Prostate gland (tissue), 2 donors: ENCODE data around the gene IL17D. TPM values are rescaled to one million over a fixed set of nuclear protein-coding genes. Genes with fewer than 3 reads are reported as not detected.

Experiments used
- DNase-seq: peaks from one replicate; pipeline ENCODE4 v3.0.0-alpha.2; 2019; ENCODE audit warnings: low spot score
- H3K27ac ChIP-seq, 2 donors: fragments of 200-600 bp; sonication (generic); 2 replicates each; pipeline ENCODE4 v1.5.1; 2017 to 2019
- H3K27me3 ChIP-seq: fragments of 200-600 bp; sonication (generic); replicated peaks from 2 replicates; pipeline ENCODE4 v1.5.1; 2019; ENCODE audit not compliant: insufficient read depth
- H3K36me3 ChIP-seq, 2 donors: fragments of 200-600 bp; sonication (generic); 1 replicate in 1 of 2; 2 replicates in 1 of 2; pipeline versions ENCODE4 v1.5.1 to v1.8.1; 2017 to 2019
- H3K4me1 ChIP-seq: fragments of 200-600 bp; sonication (generic); replicated peaks from 2 replicates; pipeline ENCODE4 v1.5.1; 2019
- H3K4me3 ChIP-seq, 2 donors: fragments of 200-600 bp; sonication (generic); 2 replicates each; pipeline ENCODE4 v1.5.1; 2017 to 2019
- H3K9me3 ChIP-seq: fragments of 200-600 bp; sonication (generic); 2 replicates; pipeline ENCODE4 v1.5.1; 2017
- POLR2A ChIP-seq: fragments of 450-650 bp; IDR thresholded peaks from one replicate; pipeline ENCODE4 v1.6.1; 2016; ENCODE audit warnings: antibody characterized with exemption, mild to moderate bottlenecking
- POLR2AphosphoS5 ChIP-seq: sonication (generic); formaldehyde crosslinking; IDR thresholded peaks from one replicate; pipeline ENCODE4 v1.6.1; 2017; ENCODE audit warnings: antibody characterized with exemption
- WGBS: methylation state at CpG from one replicate; pipeline ENCODE4 v1.1.5; 2018; 5-methylcytosine and 5-hydroxymethylcytosine counted together
- intact Hi-C: fragments of 100-400 bp; cut with DNase I; formaldehyde crosslinking; loops from one replicate; pipeline ENCODE4 v1.14.2; 2022
- total RNA-seq, 2 donors: library from RNA; depleted of rRNA; stranded (reverse); fragments of >200 nt; gene quantifications; one replicate each; pipeline ENCODE4 v1.1.0, GENCODE V29; 2016
- TF ChIP-seq, protein P1 (sequence below), 4 experiments: fragments of 200-600 bp in 2 of 4; fragments of 450-650 bp in 2 of 4; sonication (generic) in 2 of 4; IDR thresholded peaks; 1 replicate in 3 of 4; 2 replicates in 1 of 4; pipeline ENCODE4 v1.5.1; 2016 to 2019; ENCODE audit warnings: antibody characterized with exemption in 4 of 4, mild to moderate bottlenecking in 2 of 4, moderate library complexity in 2 of 4

IL17D gene
- total RNA-seq, 2 donors from 2014 or later: 1.5 to 3.7 TPM

DNA sequence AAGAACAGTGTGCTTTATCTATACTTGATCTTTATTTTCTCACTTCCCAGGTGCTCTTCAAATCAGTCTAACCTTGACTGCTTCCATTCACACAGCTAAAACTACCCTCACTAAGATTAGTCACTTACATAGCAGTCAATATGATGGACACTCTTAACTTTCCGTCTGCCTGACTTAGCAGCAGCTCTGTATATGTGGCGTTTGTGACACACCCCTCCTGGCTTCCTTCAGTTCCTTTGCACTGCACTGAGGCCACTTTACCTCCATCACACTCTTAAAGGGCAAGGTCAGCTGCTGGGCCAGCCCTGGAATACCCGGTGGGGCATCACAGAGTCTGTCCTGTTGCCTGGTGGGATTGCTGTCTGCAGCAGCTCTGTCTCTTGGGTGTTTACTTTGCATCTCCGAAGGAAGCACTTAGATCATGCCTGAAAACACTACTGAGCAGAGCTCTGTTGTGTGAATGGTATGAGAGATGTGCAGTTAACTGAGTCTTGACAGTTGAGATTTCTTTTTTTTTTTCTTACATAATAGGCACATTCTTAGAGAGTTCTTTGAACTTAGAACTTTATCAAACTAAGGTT is 35.6 kb upstream of the IL17D start:
- no peaks in the 10 kb centered on the region for H3K36me3 ChIP-seq
- H3K4me3 ChIP-seq: no peak overlapping the region
- H3K9me3 ChIP-seq: no peaks in the 10 kb centered on the region
- H3K27ac ChIP-seq: no peak overlapping the region
- H3K4me1 ChIP-seq: no peaks in the 10 kb centered on the region
- no peak for DNase-seq
- TF ChIP-seq, protein P1, sequence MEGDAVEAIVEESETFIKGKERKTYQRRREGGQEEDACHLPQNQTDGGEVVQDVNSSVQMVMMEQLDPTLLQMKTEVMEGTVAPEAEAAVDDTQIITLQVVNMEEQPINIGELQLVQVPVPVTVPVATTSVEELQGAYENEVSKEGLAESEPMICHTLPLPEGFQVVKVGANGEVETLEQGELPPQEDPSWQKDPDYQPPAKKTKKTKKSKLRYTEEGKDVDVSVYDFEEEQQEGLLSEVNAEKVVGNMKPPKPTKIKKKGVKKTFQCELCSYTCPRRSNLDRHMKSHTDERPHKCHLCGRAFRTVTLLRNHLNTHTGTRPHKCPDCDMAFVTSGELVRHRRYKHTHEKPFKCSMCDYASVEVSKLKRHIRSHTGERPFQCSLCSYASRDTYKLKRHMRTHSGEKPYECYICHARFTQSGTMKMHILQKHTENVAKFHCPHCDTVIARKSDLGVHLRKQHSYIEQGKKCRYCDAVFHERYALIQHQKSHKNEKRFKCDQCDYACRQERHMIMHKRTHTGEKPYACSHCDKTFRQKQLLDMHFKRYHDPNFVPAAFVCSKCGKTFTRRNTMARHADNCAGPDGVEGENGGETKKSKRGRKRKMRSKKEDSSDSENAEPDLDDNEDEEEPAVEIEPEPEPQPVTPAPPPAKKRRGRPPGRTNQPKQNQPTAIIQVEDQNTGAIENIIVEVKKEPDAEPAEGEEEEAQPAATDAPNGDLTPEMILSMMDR (IDR thresholded peaks at IDR 0.05): no peak
- no peak for TF ChIP-seq POLR2A
- TF ChIP-seq POLR2AphosphoS5: no peak
- 54% methylated on average over 4 of the region's 4 CpGs for WGBS
- intact Hi-C loops: no loop called here
- H3K27me3 ChIP-seq: no peaks in the 10 kb centered on the region

DNA sequence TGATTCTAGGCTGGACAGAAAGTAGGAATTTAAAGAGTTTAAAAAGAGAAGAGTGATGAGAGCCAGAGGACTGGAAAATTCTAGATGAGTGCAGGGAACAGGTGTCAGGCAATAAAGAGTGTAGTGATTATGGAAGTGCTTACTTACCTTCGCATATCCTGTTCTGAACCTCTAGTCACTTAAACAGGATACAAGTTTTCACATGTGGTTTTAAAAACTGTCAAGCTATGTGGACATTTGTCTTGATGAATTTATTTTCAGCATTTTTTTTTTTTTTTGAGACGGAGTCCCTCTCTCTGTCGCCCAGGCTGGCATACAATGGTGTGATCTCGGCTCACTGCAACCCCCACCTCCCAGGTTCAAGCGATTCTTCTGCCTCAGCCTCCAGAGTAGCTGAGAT is 34.3 kb upstream of the IL17D start:
- Histone ChIP-seq H3K4me1 (no peaks in the 10 kb centered on the region), H3K4me3 (no peak overlapping the region), H3K27me3 (no peaks in the 10 kb centered on the region), H3K27ac (no peak overlapping the region), H3K36me3 (no peaks in the 10 kb centered on the region), H3K9me3 (no peaks in the 10 kb centered on the region)
- intact Hi-C loops: no loop called here
- DNase-seq: no peak
- WGBS: 91% methylated on average over 5 of the region's 5 CpGs
- TF ChIP-seq POLR2A (no peak), POLR2AphosphoS5 (no peak)
- TF ChIP-seq, protein P1 (IDR thresholded peaks at IDR 0.05): no peak

DNA sequence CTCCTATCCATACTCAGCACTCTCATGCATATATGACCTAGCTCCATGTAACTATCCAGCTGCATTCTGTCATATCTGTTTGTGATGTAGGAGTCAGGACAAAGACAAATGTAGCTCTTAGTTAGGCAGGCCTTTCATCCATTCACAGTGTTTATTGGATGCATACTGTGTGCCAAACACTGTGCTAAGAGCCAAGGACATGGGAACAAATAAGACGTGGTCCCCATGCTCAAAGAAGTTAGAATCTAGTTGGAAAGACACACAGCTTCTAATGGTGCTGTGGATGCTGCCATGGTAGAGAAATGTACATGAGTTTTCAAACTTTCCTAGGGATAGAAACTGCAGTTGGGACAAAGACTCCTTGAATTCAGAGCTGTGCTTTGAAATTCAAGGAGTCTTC is 31.7 kb upstream of the IL17D start:
- Histone ChIP-seq H3K27ac (no peak overlapping the region), H3K9me3 (no peaks in the 10 kb centered on the region), H3K36me3 (no peaks in the 10 kb centered on the region), H3K4me1 (no peaks in the 10 kb centered on the region), H3K4me3 (no peak overlapping the region), H3K27me3 (no peaks in the 10 kb centered on the region)
- TF ChIP-seq POLR2A: no peak
- TF ChIP-seq, protein P1 (IDR thresholded peaks at IDR 0.05): no peak
- DNase-seq: no peak
- intact Hi-C loops: no loop called here
- WGBS: 87% methylated on average over 1 of the region's 1 CpG

DNA sequence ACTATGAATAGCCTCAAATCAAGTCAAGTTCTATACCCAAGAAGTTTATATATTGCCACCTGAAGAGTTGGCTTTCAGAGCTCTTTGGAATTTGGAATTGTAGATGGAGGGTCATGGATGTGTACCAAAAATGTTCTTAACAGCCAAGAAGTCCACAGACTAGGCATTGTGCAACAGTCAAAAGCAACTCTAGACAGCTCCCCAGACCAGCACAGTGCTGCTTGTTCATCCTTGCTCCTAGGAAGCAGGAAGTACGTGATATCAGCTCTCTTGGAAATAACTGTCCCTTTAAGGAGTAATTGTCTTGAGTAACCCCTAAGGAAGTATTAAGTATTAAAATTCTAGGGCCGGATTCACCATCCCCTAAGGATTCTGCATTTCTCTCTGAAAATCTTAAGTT is 30.7 kb upstream of the IL17D start:
- Histone ChIP-seq H3K4me3 (no peak overlapping the region), H3K27me3 (no peaks in the 10 kb centered on the region), H3K4me1 (no peaks in the 10 kb centered on the region), H3K9me3 (no peaks in the 10 kb centered on the region), H3K27ac (no peak overlapping the region), H3K36me3 (no peaks in the 10 kb centered on the region)
- TF ChIP-seq POLR2AphosphoS5 (no peak), POLR2A (no peak)
- TF ChIP-seq, protein P1 (IDR thresholded peaks at IDR 0.05): no peak
- WGBS: 33% methylated on average over 2 of the region's 2 CpGs
- no peak for DNase-seq
- intact Hi-C loops: no loop called here

DNA sequence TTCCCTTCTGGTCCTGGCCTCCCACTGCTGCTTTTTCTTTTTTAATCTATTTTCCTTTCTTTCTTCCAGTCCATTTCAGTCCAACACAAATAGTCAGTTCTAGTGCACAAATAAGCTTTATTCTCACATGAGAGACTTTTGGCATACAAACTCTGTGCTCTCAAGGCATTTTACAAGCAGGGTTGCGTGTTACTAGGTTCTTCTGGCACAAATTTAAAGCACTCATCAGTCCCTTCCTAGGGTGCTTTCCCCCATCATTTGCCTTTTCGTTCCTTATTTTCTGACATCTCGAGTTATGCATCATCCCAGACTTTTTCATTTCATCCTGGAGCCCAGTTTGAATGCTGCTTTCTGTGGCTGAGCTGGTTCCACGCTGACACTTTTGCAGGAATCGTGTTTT is 29.8 kb upstream of the IL17D start:
- intact Hi-C loops: no loop called here

More for the DNA sequence above, 29.8 kb upstream of the IL17D start:
- Histone ChIP-seq H3K27ac (no peak overlapping the region), H3K9me3 (no peaks in the 10 kb centered on the region), H3K4me1 (no peaks in the 10 kb centered on the region), H3K4me3 (no peak overlapping the region), H3K36me3 (no peaks in the 10 kb centered on the region), H3K27me3 (no peaks in the 10 kb centered on the region)
- 56% methylated on average over 5 of the region's 5 CpGs for WGBS
- TF ChIP-seq POLR2AphosphoS5 (no peak), POLR2A (no peak)
- TF ChIP-seq, protein P1 (IDR thresholded peaks at IDR 0.05): no peak
- no peak for DNase-seq
